ENCODE measurements around the gene PHYHD1.
"Not testable (repeated sequence)": the region's sequence is repeated elsewhere in the genome, so short reads cannot be mapped to it uniquely, and the experiment has no call there.

The PHYHD1 gene

GRCh38 chr9:128927731-128928411 lies 7.1 kb downstream of the PHYHD1 start:
- DNase-seq: peak; percentile 50

DNA sequence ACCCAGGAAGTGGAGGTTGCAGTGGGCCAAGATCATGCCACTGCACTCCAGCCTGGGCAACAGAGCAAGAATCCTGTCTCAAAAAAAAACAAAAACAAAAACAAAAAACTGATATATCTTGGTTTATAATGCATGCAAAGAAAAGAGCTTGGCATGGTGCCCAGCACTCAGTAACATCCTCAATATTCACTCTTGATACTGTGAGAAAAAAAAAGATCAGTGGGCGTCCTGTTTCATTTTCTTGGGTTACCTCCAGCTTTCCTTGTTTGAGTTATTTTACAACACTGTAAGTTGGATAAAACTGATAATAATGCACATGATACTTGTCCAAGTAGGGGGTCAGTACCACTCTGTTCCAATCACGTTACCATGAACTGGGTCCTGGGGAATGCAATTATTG lies 7.8 kb downstream of the PHYHD1 start:
- DNase-seq: no peak

GRCh38 chr9:128929560-128929959 lies 8.8 kb downstream of the PHYHD1 start:
- DNase-seq: no peak

DNA sequence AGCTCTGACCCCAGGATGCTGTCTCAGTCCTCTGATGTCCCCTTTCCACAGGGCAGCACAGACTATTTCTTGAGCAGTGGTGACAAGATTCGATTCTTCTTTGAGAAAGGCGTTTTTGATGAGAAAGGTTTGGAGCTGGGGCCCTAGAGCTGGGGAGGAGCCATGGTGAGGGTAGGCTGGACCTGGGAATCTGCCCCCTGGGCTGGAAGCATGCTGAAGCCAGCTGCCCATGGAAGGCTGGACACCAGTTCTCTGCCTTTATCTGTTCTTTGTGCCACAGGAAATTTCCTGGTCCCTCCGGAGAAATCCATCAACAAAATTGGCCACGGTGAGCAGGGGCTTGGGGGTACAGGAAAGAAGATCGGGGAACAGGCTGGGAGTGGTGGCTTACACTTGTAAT lies 12.9 kb downstream of the PHYHD1 start:
- DNase-seq: no peak

GRCh38 chr9:128936171-128936865 lies 15.5 kb downstream of the PHYHD1 start:
- DNase-seq: no peak

DNA sequence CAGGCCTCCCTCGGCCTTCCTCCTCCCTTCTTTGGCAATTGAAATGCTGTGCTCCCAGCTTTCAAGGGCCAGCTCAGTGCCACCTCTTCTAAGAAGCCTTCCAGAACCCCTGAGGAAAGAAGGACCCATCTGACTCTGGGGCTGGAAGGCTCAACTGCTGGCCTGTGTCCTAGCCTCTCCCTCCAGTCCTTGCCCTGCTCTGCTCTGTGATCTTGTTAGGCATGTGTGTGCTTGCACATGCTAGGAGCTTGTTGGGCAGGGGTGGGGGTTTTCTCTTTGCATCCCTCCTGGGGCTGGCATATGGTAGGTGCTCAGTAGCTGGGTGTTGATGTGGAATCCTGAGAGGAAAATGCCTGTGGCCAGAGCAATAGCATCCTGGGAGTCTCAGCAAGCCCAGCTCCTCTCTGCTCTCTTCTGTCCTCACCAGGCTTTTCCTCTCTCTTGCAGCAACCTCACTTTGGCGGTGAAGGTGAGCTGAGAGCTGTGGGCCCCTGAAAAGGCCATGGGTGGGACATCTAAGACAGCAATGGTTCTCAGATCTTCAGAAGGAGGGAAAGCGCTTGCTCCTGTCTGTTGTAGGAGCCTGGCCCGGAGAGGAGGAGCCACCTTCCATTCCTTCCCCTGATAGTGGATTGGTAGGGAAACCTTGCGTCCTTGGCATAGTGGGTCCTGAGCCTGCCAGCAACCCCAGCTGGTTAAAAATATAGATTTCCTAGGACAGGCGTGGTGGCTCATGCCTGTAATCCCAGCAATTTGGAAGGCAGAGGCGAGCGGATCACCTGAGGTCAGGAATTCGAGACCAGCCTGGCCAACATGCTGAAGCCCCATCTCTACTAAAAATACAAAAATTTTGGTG lies 16.8 kb downstream of the PHYHD1 start:
- no peak for DNase-seq

GRCh38 chr9:128940271-128940921 lies 19.6 kb downstream of the PHYHD1 start:
- DNase-seq: no peak

GRCh38 chr9:128940946-128941755 lies 20.4 kb downstream of the PHYHD1 start:
- no peak for DNase-seq

GRCh38 chr9:128943832-128944620 lies 23.2 kb downstream of the PHYHD1 start:
- no peak for DNase-seq

- not testable (repeated sequence) for DNase-seq
Observed at GRCh38 chr9:128944966-128945365, 24.2 kb downstream of the PHYHD1 start.

DNA sequence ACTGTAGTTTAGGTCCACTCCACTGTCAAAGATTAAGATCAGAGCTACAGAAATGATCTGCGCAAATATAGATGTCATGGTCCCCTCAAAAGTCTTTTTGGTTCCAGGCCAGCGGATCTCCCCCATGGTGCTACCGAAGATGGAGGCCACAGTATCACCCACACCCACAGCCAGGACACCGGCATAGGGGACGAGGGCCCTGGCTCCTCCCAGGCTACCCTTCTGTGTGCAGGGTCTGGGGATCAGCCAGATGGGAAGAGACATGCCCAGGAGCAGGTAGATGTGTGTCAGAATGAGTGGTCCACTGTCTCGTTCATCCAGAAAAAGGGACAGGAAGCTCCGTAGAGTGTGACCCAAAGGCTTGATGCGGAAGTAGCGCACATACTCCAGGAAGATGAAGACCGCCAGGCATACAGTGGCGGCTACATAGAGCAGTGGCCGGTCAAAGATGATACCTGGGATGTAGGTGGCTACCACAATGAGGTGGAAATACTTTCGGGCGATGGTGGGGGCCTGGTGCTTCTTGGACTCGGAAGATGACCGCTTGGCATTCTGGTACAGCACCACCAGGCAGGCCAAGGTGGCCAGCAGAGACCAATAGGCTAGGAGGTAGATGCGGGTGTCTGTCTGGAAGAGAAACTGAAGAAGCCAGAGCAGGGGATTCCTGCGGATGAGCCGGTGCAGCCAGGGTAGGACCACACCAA lies 25.2 kb downstream of the PHYHD1 start:
- no peak for DNase-seq

DNA sequence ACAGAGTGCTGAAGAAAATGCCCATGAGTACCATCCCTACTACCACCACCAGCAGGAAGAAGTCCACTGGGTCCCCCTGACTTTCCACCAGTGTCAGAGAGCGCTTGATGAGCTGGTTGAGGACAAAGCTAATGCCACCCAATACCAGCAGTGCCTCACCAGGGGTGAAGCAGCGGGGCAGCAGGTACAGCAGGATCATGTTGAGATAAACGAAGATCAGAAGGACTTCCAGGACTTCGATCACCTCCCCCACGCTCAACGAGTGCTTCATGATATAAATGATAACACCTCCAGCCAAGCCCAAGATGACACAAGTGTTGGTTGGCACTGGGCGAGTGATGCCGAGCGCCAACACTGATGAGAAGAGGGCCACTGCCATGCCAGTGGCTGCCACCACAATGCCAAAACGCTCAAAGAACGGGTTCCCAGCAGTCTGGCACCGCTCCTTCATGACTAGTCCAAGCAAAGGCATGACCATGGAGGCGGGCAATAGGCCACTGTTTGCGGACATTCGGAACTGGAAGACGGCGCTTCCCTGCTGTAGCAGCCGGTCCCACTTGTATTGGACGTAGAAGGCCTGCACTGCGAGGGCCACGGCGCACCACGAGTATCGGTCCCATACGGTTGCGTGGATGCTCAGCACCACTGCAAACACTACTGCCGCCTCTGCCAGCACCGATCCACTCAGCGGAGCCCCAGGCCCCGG lies 25.9 kb downstream of the PHYHD1 start:
- no peak for DNase-seq

DNA sequence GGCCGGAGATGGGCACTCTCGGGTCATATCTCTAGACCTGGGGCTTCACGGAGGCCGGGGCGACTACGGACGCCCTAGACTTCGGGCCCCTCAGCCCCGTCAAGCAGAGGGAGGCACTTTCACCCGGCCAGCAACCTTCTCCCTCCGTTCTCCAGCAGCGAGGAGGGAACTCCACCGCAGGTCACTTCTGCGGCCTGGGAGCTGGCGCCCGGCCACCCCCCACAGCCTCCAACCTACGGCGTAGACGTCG lies 26.4 kb downstream of the PHYHD1 start:
- DNase-seq: no peak

- peak; percentile 91 for DNase-seq
Observed at GRCh38 chr9:128947527-128948301, 26.9 kb downstream of the PHYHD1 start, which contains the start of the genes DOLK and NUP188. Gene DOLK, minus strand, starts transcription at chr9:128947603. Its CDS starts 300 bp downstream, at chr9:128947303. Gene NUP188, plus strand, starts transcription at chr9:128947699. Its CDS starts 21 bp downstream, at chr9:128947720.

- DNase-seq: not testable (repeated sequence)
Observed at GRCh38 chr9:128961403-128961802, 40.6 kb downstream of the PHYHD1 start.

- DNase-seq: no peak
Observed at GRCh38 chr9:128969491-128969890, 48.7 kb downstream of the PHYHD1 start.

- no peak for DNase-seq
Observed at GRCh38 chr9:128972956-128973355, 52.2 kb downstream of the PHYHD1 start.

GRCh38 chr9:128979111-128979510 lies 58.3 kb downstream of the PHYHD1 start:
- DNase-seq: no peak

DNA sequence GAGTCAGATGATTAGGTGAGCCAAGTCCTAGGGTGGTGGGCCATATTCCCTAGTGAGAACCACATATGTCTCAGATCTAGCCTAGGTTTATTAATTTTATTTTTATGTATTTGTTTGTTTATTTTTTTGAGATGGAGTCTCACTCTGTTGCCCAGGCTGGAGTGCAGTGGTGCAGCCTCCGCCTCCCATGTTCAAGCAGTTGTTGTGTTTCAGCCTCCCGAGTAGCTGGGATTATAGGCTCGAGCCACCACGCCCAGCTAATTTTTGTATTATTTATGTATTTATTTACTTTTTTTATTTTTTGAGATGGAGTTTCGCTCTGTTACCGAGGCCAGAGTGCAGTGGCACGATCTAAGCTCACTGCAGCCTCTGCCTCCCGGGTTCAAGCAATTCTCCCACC lies 62.8 kb downstream of the PHYHD1 start:
- no peak for DNase-seq
